ENCODE measurements around the gene ACAA1.

Gene ACAA1

DNA sequence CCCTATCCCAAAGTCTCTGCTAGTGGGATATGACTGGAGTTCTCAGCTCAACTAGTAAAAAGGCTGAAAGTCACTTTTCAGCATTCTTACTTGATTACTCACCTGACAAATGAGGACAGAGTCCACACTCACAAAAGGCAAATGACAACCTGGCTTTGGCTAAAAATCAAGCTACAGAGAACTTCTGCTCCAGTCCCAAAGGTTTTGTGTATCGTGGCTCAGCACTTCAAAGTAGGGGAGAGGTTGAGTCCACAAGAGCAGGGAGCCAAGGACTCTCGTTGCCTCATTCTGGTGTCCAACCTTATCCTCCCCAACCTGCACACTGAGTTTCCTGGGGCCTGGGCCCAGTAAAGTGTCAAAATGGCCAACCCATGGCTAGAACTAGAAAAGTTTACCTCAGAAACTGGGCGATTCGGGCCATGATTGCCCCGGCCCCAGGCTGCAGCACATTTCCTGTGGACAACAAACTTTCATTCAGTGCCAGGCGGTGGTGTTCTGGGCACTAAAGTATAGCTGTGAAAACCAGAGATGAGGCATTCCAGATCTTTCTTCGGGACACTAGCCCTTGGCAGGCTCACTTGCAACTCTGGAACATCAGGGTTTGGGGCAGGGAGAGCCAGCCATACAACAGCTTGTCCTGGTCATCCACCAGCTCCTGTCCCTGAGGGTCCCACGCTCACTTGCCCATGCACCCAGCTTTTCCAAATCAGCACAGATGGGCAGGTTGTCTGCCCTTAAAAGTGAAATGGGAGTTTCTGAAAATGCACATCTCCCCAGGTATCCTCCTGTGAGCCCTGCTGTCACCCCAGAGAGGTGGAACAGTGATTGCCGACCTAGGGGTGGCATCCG lies 3.1 kb downstream of the ACAA1 start:
- DNase-seq = no peak

DNA sequence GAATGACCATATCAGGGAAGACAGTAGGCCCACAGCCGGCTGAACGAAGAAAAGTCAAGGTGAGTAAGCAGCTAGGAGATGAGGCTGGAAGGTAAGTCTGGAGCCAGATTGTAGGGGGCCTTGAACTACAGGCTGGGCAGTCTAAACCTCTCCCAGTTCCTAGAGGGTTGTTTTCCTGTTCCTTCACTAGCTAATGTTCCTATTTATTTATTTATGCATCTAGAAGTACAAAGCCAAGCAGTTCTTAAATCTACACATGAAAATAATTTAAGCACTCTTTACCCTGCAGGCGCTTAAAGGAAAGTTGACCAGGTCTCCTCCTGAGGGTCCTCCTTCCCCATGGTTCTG lies 3.7 kb downstream of the ACAA1 start:
- no peak for DNase-seq

DNA sequence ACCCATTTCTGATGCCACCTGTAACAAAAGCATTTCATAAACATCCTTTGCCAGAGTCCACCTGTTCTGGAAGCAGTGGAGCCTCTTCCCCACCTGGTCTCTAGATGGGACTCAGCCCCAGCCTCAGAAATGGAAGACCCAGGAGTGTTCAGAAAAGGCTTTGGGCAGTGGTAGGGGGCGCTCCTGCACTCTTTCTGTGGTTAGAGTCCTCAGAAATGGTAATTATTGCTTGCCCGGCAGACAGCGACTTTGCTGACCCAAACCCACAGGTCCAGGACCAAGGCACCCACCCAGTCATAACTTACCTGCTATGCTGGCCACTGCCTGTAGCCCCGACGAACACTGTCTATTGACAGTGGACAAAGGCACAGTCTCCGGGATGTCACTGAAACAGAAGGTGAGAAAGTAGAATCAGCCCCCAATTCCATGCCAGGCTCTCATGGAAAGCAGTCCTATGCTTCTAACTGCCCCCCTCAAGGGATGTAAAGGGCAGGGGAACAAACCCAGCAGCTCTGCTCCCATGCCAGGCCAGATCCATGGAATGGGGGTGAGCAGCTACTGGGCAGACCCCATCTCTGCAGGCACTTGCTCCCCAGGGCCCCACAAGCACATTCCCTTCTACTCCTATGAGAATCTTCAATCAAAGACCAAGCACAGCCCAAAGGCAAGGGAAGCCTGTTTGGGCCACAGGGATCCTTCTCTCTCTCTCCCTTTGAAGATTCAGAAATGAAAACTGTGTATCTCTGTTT lies 5.1 kb downstream of the ACAA1 start:
- DNase-seq = peak; percentile 19

DNA sequence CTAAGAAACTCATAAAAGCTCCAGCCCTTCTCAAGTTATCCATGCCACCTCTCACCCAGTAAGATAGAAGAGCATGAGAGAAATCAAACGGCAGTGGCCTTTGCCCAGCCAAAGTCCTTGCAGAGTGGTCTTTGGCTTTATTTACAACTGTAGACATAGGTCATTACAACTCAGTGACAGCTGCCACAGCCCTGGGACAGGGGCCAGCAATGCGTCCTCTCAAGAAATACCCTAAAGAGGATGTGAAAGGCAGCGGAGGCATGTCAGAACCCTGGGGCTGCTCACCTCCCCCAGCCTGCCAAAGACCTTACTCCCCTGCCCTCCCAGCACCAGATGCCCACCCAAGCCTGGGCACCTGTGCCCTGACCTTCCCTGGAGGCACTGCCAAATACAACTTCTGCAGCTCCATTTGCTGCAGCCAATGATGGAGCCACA lies 6.3 kb downstream of the ACAA1 start:
- DNase-seq = no peak

DNA sequence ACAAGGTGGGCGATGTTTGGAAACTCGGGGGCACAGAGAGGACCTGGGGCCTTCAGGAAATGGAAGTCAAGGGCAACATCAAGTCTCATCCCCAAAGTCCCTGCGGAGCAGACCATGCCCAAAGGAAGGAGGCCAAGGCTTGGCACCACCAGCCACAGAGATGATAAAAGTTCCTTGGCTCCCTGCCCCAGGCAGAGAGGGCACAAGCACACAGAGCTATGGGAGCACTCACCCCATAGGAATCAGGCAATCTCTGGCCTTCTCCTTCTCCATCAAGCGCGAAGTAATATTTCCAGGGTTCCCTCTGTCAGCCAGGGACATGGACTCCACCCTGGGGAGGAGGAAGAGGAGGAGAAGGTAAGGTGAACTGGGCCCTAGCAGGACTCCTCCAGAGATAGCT lies 7.9 kb downstream of the ACAA1 start:
- no peak for DNase-seq

DNA sequence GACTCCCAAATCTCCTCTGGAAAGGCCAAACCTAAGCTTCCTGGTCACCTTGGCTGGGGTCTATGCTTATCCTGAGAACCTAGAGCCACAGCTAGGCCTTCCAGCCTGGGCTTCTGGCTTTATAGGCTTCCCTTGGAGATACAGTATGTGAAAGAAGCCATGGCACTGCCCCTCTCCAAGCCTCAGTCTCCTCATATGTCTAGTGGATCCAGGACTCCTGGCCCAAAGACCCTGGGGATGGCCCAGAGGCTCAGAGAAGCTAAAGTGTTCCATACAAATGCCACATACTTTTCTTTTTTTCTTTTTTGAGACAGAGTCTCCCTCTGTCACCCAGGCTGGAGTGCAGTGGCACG lies 8.6 kb downstream of the ACAA1 start:
- DNase-seq = no peak

DNA sequence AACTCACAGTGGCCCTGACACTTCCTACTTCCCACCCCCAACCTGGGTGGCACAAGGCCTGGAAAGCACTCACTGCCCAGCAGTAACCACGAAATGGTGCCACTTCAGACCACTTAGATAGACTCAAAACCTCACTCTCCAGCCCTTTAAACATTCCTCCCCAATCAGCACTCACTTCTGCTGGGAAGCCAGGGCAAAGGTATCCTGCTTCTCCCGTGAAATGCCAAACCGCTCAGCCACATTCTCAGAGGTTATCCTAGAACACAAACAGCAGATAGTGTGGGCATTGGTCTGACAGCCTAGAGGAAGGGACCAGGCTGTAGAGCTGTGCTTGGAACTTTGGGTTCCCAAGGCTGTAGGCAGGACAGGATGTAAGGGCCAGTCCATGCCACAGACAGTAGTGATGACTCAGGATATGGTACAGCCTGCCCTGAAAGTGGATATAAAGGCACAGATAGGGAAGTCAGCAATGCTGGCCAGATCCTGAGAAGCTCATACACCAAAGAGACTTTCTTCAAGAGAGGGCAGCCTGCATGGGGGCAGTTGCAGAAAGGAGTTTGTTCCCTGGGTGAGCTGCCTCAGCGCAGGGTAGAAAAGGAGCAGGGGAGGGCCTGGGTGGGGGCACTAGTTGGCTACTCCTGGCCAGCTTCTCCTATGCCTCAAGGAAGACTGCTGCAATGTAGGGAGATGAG lies 9.2 kb downstream of the ACAA1 start:
- DNase-seq = no peak

DNA sequence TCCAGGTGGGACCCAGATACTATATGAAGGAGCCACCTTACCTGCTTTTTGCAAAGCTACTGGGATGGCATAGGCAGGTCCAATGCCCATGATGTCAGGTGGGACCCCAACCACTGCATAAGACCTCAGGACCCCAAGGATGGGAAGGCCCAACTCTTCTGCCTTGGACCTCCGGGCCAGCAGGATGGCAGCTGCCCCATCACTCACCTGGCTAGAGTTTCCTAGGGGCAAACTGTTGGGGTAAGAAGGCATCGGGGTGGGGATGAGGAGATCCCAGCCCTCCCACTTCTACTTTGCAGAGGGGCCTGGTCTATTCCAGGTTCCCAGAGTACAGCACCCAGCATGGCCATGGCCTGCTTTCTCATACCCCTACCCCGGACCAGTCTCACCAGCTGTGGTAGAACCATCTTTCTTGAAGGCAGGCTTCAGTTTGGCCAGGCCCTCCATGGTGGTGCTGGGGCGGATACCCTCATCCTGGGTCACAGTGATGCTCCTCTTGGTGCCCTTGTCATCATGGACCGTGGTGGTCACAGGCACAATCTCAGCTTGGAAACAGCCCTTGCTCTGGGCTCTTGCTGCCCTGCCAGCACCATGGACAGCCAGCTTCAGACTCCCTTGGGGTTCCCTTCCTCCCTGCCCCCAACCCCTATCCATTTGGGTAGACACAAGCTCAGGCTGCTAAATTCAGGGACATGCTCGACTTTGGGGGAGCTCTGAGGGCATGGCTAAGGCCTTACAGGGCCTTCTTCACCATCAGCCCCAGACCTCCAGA lies 10.6 kb downstream of the ACAA1 start:
- DNase-seq = no peak

DNA sequence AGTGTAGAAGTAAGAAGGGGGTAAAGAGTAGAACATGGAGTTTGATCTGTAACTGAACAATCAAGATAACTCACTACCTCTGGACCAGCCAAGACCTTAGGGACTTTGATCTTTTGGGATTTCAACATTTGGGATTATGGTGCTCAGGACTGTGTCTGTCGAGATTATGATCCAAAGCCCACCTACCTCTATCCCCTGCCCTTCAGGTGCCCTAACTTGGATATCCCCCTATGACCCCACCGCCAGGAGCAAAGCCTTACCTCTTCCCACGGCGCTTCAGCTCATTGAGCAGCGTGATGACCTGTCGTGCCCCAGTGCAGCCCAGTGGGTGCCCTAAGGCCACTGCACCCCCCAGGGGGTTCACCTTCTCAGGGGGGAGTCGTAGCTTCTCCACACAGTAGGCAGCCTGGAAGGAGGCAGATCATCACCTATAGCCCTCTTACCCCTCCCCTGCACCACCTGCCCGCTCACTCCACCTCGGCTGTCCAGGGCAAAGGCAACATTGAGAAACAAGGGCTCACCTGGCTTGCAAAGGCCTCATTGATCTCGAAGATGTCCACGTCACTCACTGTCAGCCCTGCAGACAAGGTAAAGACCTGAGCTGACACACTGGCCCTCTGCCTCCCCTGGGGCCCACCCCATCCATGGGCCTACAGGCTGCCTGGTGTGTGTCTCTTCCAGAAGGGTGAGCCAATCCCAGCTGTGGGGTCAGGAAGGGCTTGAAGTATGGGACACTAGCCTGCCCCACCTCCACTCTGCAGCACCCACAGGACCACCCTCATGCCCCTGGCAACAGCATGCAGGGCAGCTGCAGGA lies 11.4 kb downstream of the ACAA1 start:
- no peak for DNase-seq

DNA sequence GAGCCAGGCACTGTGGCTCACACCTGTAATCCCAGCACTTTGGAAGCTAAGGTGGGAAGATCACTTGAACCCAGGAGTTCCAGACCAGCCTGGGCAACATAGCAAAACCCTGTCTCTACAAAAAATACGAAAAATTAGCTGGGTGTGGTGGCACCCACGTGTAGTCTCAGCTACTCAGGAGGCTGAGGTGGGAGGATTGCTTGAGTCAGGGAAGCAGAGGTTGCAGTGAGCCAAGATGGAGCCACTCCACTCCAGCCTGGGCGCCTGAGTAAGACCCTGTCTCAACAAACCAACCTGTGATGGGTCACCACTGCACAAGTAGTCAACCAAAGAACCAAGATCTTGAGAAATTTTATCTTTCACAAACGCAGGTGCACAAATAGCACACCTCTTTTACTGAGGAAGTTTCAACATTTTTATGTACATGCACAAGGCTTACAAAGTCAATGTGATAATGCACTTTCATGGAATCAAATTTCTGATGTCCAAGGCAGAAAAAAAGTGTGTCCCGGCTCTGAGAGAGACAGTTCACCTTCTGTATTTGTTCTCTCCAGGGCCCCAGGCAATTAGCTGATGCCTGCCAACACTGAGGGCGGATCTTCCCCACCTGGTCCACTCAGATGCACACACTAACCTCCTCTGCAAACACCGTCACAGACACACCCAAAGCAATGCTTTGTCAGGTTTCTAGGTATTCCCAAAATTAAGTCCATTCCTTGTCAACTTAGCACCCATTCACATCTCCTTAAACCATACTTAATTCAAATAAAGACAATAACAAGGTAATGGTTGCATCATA lies 12.4 kb downstream of the ACAA1 start:
- DNase-seq = no peak

DNA sequence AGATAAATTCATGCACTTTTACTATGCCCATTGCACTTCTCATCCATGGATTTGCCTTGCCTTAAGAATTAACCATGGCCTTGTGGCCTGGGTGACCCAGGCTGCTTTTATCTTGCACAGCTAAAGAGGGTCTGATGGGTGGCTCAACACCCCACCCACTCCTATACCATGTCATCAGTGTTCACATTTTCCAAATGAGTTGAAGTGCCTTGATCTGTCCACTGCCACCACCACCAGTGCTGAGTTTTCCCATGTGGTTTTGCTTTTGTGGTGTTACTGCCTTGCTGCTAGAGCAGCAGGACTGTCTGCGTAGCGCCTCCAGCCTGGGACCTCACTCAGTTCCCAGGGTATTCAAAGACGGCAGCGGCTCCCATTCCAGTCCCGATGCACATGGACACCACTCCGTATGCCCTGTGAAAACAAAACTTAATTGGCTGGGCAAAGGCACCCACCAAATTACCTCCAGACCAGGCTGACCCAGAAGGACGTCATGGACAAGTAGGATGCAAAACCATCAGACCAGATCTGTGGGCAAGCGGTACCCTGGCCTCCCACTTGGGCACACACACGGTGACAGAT lies 14.1 kb downstream of the ACAA1 start:
- DNase-seq = no peak

DNA sequence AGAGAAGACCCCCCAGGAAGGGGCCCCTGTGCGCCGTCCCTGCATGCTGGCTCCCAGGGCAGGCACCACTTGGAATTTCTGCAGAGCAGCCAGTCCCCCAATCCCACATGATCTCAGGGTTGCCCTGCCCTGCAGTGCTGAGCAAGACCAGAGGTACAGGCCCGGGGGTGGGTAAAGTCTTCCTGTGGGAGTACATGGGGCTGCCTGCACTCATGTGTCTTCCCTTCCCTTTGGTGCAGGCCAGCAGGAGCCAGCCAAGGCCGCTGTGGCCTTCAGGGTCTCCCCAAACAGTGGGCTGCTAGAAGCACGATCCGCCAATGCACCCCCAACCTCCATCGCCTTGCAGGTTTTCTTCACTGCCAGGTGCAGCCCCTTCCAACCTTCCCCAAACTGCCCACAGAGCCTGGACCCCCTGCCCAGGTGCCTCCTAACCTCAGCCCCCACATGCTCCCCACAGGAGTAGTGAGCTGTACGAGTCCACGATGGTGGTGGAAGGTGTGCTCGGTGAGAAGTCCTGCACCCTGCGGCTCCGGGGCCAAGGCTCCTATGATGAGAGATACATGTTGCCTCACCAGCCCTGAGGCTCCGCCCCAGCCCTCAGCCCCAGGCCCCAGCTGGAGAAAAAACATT lies 15.0 kb downstream of the ACAA1 start:
- no peak for DNase-seq

DNA sequence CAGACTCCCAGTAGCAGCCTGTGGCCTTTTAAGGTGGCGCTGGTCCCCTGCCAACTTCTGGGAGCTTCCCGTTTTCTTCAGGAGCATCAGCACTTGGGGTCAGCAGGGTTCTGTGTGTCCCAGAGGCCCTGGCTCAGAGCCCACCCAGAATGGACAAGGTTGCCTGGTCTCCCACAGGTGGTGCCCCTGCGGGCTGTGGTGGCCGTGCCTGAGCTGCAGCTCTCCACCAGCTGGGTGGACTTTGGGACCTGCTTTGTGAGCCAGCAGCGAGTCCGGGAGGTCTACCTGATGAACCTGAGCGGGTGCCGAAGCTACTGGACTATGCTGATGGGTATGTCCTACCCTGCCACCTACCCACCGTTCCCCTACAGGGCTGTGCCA lies 15.5 kb downstream of the ACAA1 start:
- DNase-seq = no peak

DNA sequence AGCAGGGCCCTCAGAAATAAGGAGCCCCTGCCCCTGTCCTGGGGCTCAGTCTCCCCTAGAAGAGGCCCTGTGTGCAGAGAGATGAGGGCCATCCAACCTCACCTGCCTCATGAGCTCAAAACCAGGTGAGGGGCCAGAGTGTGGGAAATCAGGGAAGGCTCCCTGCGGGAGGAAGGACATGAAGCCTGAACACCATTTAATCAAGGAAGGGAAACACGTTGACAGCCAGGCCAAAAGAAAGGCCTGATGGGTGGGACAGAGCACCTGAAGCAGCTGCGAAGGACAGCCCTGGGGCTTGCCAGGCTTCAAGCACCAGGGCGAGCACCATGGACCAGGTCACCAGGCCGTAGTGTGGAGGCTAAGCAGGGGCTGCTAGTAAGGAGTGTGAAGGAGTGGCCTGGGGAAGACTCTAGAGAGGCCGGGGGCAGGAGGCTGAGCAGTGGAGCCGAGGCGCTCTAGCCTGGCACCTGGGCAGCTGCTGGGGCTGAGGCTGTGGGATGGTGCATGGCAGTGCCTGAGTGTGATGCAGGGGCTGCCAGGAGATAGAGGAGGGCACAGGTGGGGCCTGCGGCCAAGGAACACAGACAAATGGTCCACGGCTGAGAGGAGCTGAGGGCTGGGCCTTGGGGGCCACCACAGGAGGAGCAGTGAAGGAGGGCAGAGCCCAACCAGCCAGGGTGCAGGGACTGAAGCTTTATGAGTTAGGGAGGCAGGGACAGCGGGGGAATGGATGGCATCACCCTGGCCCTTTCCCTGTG lies 16.1 kb downstream of the ACAA1 start:
- no peak for DNase-seq

DNA sequence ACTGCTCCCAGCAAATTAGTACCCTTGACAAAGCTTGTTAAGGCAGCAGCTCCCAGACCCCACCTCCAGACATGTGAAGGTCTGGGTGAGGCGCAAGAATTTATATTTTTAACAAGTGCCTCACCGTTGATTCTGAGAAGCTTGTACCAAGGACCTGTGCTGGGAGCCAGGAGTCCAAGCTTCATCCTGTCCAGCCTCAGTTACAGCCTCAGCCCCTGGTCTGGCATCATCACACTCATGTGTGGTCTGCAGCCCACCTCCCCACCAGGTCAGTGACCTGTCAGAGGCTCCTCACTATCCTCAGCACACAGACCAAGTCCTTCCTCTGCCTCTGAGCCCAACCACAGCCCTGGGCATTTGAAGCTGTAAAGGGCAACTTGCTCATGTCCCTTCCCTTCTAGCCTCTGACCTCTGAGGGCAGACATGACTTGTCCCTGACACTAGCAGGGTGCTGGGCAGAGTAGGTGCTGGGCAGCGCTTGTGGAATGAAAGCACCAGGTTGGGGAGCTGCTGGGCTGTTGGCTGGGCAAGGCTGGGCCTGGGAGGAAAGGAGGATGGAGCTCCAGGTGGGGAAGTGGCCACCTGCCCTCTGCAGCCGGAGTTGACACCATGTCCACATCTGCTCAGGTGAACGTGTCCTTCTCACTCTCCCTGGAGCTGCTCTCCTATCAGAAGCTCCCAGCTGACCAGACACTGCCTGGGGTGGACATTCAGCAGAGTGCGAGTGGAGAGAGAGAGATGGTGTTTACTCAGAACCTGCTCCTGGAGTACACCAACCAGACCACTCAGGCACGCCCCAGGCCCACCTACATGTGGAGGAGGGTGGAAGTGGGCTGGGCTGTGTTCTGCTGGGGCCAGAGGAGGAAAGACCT lies 16.9 kb downstream of the ACAA1 start:
- DNase-seq = no peak

DNA sequence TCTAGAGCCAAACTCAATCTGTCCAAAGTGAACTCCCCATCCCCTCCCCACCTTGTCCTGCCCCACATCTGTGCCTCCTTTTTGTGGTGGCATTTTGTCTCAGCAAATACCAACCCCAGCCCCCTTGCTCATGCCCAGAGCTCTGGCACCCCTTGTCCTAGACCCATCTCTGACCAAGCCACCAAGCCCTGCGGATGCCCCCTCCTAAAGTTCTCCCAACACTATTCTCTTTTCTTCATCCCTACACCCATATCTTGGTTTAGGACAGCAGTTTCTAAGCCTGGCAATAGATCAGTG lies 17.7 kb downstream of the ACAA1 start:
- no peak for DNase-seq

DNA sequence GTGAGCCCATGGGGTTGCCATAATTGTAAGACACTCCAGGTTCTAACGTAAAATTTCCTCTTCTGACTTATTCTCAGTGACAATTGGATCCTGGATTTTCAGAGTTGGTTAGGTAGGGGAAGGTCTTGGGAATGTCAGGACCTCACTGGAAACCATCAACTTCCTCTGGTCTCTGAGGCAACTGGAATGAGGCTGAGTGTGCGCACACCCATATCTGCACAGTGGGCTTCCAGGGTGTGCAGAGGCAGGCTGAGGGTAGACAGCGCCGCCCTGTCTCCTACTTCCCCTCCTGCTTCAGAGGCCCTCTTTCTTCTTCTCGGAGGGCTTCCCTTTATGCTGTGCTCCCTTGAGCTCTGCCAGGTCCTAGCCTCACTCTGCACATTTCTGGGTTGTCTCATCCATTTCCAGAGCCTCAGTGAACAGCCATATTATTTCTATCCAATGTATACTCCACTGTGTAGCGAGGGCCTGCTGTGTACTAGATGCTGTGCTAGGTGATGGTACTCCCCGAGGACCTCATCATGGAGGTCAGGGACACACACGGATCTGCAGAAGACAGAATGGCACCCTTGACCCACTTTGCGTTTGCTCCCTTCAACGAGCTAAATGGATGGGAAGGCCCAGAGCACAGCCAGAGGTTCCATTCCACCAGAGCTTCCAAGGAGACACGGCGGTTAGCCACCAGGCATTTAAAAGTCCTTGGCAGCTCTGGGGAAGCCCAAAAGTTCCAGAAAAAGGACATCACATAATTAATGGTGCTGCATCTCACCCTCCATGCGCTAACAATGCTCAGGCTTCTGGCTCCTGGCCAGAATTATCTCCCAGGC lies 18.3 kb downstream of the ACAA1 start:
- no peak for DNase-seq
